Measurements from ENCODE around the gene FKBP1A. TPM values are rescaled to one million over a fixed set of nuclear protein-coding genes. Genes with fewer than 3 reads are reported as not detected.

FKBP1A gene
- total and polyA plus RNA-seq, 10 of the 15 experiments (the other 5 are each of a cell fraction or from before 2014, with no cell fraction given) = 103 to 687 (median 254) TPM

GRCh38 chr20:1325173-1326030 is 67.5 kb downstream of the FKBP1A start (continued):
- peak; percentile 68; the same call in 1 of the 2 replicates for TF ChIP-seq MAX (IDR thresholded peaks at IDR 0.05; ENCODE audit: low read depth, low read length)
- peak in 1 of 2 experiments; percentile 74; a peak in 1 of 4 replicates for TF ChIP-seq EP300 (IDR thresholded peaks at IDR 0.05; ENCODE audit: borderline replicate concordance in 1 of 2, control insufficient read depth in 1 of 2, low read depth in 2 of 2, low read length in 2 of 2)
- TF ChIP-seq KAT2A (conservative IDR thresholded peaks at IDR 0.05; ENCODE audit: control insufficient read depth, low read depth, low read length) = no peak
- no peak for TF ChIP-seq CHD4 (IDR thresholded peaks at IDR 0.05)
- 0 out of 2 replicates have a peak, but pooled peaks have one; percentile 27 for TF ChIP-seq TCF12 (IDR thresholded peaks at IDR 0.05; ENCODE audit: low read depth, low read length)
- TF ChIP-seq FOS (IDR thresholded peaks at IDR 0.05; ENCODE audit: borderline replicate concordance, extremely low read depth, insufficient read length) = no peak
- peak; percentile 56; the same call in 1 of the 2 replicates for TF ChIP-seq SIN3A (IDR thresholded peaks at IDR 0.05; ENCODE audit: low read depth, low read length)
- TF ChIP-seq SUPT20H (IDR thresholded peaks at IDR 0.05; ENCODE audit: borderline replicate concordance, control insufficient read depth, low read depth, low read length) = no peak
- no peak; the same call in 1 of the 2 replicates for TF ChIP-seq USF2 (IDR thresholded peaks at IDR 0.05; ENCODE audit: borderline replicate concordance, low read depth, low read length)
- TF ChIP-seq BACH1 (IDR thresholded peaks at IDR 0.05; ENCODE audit: borderline replicate concordance) = peak; percentile 82; the same call in 1 of the 2 replicates
- no peak for TF ChIP-seq SREBF2 (IDR thresholded peaks at IDR 0.05; ENCODE audit: low read length)
- no peak for TF ChIP-seq ZZZ3 (IDR thresholded peaks at IDR 0.05; ENCODE audit: control insufficient read depth, insufficient read length, low read depth)
- TF ChIP-seq IKZF2 (IDR thresholded peaks at IDR 0.05) = peak; percentile 52 to 59
- peak; percentile 87 for TF ChIP-seq CREB1 (IDR thresholded peaks at IDR 0.05; ENCODE audit: low read depth)
- TF ChIP-seq NBN (IDR thresholded peaks at IDR 0.05) = peak; percentile 90
- no peak for TF ChIP-seq HDAC2 (IDR thresholded peaks at IDR 0.05)
- TF ChIP-seq IKZF1 (conservative IDR thresholded peaks at IDR 0.05) = peak; percentile 72
- no peak for TF ChIP-seq GABPA (IDR thresholded peaks at IDR 0.05; ENCODE audit: low read depth)
- no peak for TF ChIP-seq IRF3 (IDR thresholded peaks at IDR 0.05)
- peak; percentile 23; the same call in 1 of the 2 replicates for TF ChIP-seq CBX5 (IDR thresholded peaks at IDR 0.05; ENCODE audit: low read depth)
- TF ChIP-seq DPF2 (IDR thresholded peaks at IDR 0.05) = peak; percentile 58; the same call in 1 of the 2 replicates
- TF ChIP-seq FOXM1 (IDR thresholded peaks at IDR 0.05; ENCODE audit: low read depth, low read length) = peak; percentile 79; the same call in 1 of the 2 replicates
- TF ChIP-seq NFYA (IDR thresholded peaks at IDR 0.05; ENCODE audit: borderline replicate concordance, low read depth, low read length) = no peak
- TF ChIP-seq NR2F1 (conservative IDR thresholded peaks at IDR 0.05) = peak; percentile 84
- 0 out of 2 replicates have a peak, but pooled peaks have one; percentile 30 for TF ChIP-seq RBBP5 (conservative IDR thresholded peaks at IDR 0.05)
- no peak for TF ChIP-seq CTCF (IDR thresholded peaks at IDR 0.05 in 2 of 3, conservative IDR thresholded peaks at IDR 0.05 in 1 of 3; ENCODE audit: control insufficient read depth in 2 of 3, extremely low read depth in 1 of 3, insufficient read depth in 1 of 3, low read depth in 3 of 3, low read length in 3 of 3)
- no peak for TF ChIP-seq ZSCAN29 (IDR thresholded peaks at IDR 0.05)
- no peak for TF ChIP-seq TARDBP (IDR thresholded peaks at IDR 0.05; ENCODE audit: borderline replicate concordance)
- peak; percentile 70 for TF ChIP-seq JUNB (IDR thresholded peaks at IDR 0.05)

Data from GM12878 (cell line).